ENCODE measurements around the gene TMEM139.

The TMEM139 gene

GRCh38 chr7:143284591-143285469, at the start of gene TMEM139:
TSS of gene TMEM139 (plus strand) at chr7:143284958. CDS start at chr7:143285958, 1,000 bp downstream.
- DNase-seq = no peak

GRCh38 chr7:143235561-143235960, 49.2 kb upstream of the TMEM139 start:
- DNase-seq = no peak

- DNase-seq = no peak
Measured at GRCh38 chr7:143236408-143236990, 48.3 kb upstream of the TMEM139 start.

GRCh38 chr7:143237366-143237765, 47.4 kb upstream of the TMEM139 start:
- DNase-seq = no peak

- no peak for DNase-seq
Measured at GRCh38 chr7:143238289-143238980, 46.3 kb upstream of the TMEM139 start.

- no peak for DNase-seq
Measured at GRCh38 chr7:143239813-143240212, 44.9 kb upstream of the TMEM139 start.

GRCh38 chr7:143240291-143241168, 44.2 kb upstream of the TMEM139 start:
- peak; percentile 80 to 87 for DNase-seq

- no peak for DNase-seq
Measured at GRCh38 chr7:143242306-143242705, 42.5 kb upstream of the TMEM139 start.

- no peak for DNase-seq
Measured at GRCh38 chr7:143243111-143243510, 41.6 kb upstream of the TMEM139 start.

GRCh38 chr7:143243614-143244013, 41.1 kb upstream of the TMEM139 start:
- DNase-seq = no peak

- DNase-seq = no peak
Measured at GRCh38 chr7:143244321-143244720, 40.4 kb upstream of the TMEM139 start.

GRCh38 chr7:143245123-143245522, 39.6 kb upstream of the TMEM139 start:
- peak in 1 of 2 donors; percentile 18 for DNase-seq

GRCh38 chr7:143247372-143247771, 37.4 kb upstream of the TMEM139 start:
- no peak for DNase-seq

- no peak for DNase-seq
Measured at GRCh38 chr7:143248761-143249354, 35.9 kb upstream of the TMEM139 start.

GRCh38 chr7:143250199-143250598, 34.6 kb upstream of the TMEM139 start:
- DNase-seq = no peak

GRCh38 chr7:143250822-143251221, 33.9 kb upstream of the TMEM139 start:
- peak in 1 of 2 donors; percentile 62 for DNase-seq

GRCh38 chr7:143252006-143252405, 32.8 kb upstream of the TMEM139 start:
- peak in 1 of 2 donors; percentile 45 for DNase-seq

GRCh38 chr7:143255564-143255963, 29.2 kb upstream of the TMEM139 start:
- peak in 1 of 2 donors; percentile 16 for DNase-seq

- DNase-seq = no peak
Measured at GRCh38 chr7:143256325-143256724, 28.4 kb upstream of the TMEM139 start.

- peak in 1 of 2 donors; percentile 22 for DNase-seq
Measured at GRCh38 chr7:143256932-143257331, 27.8 kb upstream of the TMEM139 start.

GRCh38 chr7:143257501-143257900, 27.3 kb upstream of the TMEM139 start:
- no peak for DNase-seq

GRCh38 chr7:143258831-143259230, 25.9 kb upstream of the TMEM139 start:
- peak; percentile 43 to 64 for DNase-seq
